GM19438 (cell line): ENCODE measurements around the gene ATP6V0A1.
"Not testable (repeated sequence)": the region's sequence is repeated elsewhere in the genome, so short reads cannot be mapped to it uniquely, and the experiment has no call there.

Experiments used
- ATAC-seq: cut with Tn5 transposase; IDR thresholded peaks from one replicate; pipeline ENCODE4 v1.9.1; 2021; ENCODE audit warnings: low read depth; ENCODE audit not compliant: unreplicated experiment

Gene ATP6V0A1

DNA sequence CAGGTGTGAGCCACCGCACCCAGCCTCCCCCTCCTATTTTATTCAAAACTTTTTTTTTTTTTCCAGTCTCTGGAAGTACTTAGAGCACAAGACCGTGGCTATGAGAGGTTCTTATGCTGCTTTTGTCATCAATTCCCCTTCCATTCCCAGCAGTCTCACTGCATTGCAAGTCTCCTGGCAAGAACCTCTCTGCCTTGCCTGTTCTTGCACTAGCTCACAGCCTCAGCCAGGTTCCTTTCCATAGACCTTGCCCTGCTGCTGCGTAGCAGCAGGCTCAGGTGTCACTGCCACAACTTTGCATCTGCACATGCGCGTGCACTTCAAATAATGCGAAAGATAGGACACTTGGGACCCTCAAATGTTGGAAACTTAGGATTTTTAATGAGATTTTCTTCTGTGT, 15.6 kb downstream of the ATP6V0A1 start:
- ATAC-seq = no peak

DNA sequence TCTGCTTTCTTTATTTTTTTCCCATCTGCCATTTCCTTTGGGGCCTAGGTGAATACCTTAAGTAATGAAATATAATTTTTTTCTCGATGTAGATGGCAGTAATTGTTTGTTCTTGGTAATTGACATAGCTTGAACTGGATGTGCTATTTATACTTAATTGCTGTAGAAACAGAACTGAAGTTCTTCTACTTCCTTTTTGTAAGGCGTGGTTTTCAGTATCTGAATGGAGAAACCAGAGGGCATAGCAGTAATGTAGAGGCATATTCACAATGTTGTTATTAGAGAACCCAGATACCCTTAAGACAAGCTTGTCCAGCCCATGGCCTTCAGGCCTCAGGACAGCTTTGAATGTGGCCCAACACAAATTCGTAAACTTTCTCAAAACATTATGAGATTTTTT, 16.4 kb downstream of the ATP6V0A1 start:
- ATAC-seq = no peak

DNA sequence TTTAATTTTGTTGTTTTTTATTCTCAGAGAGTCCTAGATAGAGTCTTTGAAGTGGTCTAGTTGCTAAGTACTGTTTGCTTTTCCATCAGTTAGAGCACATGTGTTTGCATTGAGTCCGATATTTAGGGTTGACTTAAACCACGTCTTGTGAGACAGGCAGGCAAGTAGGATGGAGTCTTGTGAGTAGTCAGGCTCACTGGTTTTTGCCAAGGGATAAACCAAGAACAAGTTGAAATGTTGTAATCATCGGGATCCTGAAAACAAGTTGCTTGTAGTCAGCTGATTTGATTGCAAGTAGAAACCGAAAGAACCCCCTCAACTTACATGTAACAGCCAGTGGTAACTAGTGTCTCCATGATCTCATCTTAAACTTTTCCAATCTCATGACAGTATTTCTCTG, 17.2 kb downstream of the ATP6V0A1 start:
- ATAC-seq = no peak

DNA sequence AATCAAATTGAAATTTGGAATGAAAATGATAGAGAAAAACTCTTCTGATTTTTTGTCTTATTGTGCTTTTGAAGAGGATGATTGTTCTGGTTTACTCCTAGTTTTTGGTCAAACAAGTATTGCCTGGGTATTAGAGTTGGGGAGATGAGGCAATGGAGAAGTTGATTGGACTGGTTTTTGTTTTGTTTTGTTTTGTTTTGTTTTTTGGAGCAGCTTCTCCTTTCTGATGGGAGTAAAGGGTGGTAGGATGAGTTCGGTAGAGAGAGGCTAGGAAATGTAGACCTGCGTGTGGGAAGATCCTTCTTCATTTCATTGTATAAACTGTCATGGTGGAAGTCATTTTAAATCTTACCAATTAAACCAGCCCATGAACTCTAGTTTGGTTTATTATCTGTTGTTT, 17.7 kb downstream of the ATP6V0A1 start:
- no peak for ATAC-seq

DNA sequence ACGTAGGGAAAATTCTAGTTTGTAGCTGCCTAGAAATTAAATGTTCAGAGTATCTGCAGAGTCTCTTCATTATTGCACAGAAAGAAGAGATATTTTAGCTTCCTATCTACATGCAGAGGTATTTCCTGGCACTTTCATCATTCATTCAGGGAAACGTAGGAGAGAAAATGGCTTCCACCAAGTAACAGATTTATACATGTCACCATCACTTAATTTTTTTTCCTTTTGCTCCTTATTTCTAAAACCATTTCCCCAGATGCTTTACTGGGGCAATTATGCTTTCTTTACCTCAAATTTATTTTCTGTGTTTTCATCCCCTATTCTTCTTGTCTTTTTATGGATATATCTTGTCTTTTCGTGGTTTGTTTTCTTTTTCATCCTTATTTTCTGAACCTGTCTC, 18.5 kb downstream of the ATP6V0A1 start:
- ATAC-seq = no peak

DNA sequence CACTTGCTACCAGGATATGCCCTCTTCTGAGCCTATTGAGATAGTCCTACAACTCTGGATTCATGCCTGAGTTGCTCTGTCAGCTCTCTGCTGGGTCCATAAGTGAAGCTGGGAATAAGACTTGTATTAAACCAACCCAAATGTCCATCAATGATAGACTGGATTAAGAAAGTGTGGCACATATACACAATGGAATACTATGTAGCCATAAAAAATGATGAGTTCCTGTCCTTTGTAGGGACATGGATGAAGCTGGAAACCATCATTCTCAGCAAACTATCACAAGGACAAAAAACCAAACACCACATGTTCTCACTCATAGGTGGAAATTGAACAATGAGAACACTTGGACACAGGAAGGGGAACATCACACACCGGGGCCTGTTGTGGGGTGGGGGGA, 19.1 kb downstream of the ATP6V0A1 start:
- not testable (repeated sequence) for ATAC-seq

DNA sequence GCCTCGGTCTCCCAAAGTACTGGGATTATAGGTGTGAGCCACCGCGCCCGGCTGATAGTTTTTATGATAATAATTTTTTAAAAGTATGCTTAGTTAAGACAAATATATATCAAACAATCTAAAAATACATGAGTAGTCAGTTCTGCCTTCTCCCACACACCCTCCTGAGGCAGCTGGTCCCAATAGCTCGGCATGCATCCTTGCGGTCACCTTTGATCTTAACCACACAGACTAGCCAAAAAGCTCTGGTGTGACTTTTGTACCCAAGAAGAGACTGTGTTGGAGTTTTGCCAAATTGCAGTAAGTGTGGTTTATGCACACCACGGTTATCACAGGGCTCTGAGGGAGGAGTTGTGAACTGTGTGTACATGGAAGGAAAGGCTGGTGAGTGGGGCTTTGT, 25.6 kb downstream of the ATP6V0A1 start:
- ATAC-seq = no peak

DNA sequence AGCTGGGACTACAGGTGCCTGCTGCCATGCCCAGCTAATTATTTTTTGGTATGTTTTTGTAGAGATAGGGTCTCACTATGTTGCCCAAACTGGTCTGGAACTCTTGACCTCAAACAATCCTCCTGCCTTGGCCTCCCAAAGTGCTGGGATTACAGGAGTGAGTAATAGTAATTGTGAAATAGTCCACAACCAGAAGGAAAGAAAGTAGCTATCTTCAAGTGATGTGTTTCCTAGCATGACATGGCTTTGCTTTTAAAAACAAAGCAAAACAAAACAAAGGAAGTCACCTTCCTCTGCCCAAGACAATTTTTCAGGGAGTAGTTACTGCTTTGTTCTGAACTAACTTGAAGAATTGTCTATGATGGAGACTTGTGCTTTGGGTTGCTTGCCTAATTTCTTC, 27.0 kb downstream of the ATP6V0A1 start:
- no peak for ATAC-seq

DNA sequence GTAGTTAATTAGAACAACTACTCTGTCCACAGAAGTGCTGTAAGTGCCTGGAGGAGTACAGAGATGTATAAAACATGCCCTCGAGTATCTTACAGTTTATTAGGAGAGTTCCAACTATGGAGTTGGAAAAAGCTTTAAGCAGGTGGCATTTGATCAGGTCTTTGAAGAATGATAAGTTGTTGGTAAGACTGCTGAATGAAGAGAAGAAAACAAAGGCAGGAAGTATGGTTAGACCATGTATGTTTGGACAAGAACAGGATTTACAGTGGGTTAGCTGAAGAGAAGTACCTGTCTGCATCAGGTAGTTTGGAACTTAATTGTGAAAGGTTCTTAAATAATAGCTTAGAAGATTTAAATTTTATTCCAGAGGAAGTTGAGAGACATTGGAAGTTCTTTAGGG, 29.4 kb downstream of the ATP6V0A1 start:
- no peak for ATAC-seq

DNA sequence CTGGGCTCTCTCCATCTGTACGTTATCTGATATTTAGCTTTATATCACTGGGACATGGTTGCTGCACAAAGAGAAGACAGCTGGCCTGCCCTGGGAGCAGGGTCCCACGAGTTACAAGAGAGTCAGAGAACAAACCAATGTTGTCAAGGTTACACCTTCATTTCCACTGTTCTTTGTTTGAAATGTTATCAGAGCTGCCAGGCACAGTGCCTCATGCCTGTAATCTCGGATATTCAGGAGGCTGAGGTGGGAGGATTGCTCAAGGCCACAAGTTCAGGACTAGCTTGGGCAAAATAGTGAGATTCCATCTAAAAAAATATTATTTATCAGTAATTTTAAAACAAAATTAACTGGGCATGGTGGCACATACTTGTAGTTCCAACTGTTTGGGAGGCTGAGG, 34.6 kb downstream of the ATP6V0A1 start:
- no peak for ATAC-seq

DNA sequence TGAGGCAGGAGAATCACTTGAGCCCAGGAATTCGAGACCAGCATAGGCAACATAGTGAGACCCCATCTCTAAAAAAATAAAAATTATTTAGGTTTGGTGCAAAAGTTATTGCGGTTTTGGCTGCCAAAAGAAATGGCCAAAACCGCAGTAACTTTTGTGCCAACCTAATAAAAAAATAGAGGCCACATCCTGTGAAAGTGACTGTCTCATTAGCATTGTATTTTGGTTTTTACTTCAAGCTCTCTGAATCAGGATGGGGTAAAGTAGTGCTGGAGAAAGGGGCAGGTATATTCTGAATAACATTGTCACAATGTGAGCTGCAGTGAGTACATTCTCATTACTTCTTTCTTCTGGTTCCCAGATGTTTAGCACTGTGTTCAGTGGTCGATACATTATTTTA, 36.0 kb downstream of the ATP6V0A1 start:
- ATAC-seq = no peak

DNA sequence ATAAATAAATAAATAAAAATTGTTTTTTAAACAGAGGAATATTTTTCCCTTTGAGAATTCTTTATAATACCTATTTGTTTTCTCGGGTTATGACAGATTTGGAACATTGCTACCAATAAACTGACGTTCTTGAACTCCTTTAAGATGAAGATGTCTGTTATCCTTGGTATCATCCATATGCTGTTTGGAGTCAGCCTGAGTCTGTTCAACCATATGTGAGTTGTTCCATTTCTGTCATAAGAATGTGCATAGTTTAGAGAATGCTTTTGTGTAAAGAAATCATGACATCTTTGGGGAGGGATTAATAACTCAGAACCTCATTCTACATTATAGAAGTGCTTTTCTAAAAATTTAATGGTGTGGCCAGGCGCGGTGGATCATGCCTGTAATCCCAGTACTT, 40.1 kb downstream of the ATP6V0A1 start:
- ATAC-seq = no peak

DNA sequence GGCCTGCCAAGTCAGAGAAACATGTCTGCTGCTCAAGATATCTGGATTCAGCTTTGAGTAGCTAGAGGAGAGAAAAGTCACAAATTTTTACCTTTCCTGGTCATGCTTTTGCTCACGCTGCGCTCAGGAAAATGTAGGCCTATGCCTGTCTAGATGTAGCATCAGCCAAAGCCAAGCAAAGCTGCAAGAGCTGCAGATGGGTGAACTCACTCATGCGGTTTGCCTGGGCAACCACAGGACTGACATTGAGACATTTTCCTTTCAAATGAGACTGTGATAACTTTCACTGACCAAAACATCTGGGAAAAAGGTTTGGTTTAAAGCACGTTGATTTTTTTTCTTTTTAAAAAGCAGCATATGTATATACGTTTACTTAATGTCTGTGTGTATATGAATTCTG, 43.4 kb downstream of the ATP6V0A1 start:
- no peak for ATAC-seq

DNA sequence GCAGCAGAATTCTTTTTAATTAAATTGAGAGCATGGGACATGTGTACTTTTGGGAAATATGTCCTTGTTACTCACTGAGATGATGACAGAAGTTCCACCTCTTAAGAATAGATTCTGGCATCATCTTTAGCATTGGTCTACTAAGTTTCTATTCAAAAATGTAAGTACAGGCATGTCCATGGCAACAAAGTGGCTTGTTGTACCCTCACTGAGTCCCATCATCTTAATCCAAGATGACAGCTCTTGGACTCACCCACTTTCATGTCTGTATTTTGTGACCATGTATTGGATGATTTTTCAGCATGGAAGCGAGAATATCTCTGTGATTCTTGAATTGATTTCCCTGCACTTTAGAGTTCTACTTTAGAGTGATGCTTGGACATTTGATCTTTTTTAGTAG, 44.2 kb downstream of the ATP6V0A1 start:
- ATAC-seq = no peak

DNA sequence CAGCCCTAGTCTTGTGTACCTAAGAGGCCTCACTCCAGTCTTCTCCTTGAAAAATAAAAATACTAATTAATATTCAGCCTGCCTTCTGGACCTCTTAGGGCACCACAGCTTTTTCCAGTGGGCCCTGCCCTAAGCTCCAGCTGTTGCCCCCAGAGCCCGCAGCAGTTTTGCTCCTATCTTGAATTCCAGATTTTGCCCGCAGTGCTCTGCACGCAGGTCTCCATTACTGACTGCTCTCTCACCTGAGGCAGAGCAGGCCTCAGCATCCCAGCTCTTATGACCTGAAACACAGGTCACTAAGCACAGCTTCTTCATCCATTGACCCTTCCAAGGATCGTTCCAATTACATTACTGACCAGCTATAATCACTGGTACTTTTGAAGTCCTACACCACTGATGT, 49.0 kb downstream of the ATP6V0A1 start:
- ATAC-seq = no peak

DNA sequence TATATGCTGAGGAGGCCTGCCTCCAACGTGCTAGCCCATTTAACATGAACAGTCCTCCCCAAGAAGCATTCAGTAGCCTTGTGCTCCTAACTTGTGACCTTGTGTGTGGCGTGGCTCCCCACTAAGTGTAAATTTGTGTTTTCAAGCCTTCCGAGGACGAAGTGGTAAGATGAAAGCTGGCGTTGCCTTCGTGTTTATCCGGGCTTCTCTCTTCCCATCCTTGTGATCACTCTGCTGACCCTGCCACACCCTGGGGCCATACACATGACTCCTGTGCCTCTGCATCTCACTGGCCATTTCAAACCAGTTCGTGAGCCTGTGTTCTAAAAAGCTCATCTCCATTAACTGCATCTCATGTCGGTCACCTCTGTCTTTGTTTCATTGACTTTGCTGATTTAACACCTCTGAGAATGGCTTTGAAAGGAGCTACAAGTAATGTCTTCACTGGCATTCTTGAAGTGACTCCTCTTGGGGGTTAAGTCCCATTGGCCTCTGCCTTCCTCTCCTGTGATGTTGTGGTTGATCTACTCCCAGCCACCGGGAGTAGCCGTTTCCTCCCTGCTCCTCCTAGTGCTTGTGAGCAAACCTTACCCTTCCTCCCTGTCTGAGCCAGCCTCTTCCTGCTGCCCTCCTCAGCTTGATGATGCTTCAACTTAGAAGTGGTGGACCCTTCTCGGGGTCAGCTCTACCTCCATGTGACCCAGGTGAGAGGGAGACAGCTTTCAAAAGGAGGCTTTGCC, 49.9 kb downstream of the ATP6V0A1 start:
- no peak for ATAC-seq

DNA sequence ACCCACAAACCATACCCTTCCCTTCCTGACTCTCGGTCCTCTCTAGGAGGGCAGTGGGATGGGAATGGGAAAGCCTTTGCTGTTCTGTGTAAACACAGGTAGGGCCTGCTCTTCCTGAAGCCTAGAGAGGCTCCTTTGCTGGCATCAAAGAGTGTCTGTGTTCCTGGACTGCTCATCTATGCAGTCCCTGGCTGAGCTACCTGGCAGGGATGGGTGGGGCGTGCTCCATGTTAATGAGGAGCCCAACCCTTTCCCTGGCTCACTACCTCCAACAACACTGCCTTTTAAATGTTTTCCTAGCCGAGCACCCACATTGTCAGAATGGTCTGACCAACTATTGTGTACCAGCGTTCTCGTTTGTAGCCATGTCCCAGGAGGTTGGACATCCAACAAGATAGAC, 50.7 kb downstream of the ATP6V0A1 start:
- no peak for ATAC-seq

DNA sequence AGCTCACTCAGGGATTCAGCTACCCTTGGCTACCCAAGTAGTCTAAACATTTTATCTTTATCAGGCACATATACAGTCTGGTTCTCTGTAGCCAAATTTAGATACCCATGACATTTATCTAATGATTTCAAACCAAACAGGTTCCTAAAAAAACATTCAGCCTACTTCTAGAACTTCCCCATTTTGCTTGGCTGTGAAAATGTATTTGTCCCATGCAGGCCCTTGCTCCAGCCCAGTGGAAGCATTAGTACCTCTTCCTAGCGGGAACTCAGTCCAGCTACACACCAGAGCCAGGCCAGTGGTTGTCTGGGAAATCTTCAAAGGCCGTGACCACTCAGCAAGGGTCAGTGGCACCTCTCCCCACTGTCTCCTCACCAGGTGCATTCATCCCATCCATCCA, 51.2 kb downstream of the ATP6V0A1 start:
- no peak for ATAC-seq

DNA sequence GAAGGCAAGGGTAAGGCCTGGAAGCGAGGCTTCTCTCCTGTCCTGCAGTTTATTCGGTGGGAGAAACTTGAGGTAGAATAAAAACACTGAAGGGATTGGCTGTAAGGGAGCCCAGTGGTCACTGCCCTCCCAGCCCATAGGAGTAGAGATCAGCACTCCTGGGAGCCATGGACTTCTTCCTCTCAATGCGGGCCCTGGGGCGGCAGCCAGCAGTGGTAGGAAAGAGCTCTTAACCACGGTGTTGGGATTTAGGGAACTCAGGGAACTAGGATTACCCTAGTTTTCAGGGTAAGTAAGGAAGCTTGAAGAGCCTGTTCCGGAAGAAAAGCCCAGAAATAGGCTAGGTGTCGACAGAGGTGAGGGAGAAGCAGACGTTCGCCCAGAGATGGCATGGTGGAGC, 53.6 kb downstream of the ATP6V0A1 start:
- no peak for ATAC-seq

DNA sequence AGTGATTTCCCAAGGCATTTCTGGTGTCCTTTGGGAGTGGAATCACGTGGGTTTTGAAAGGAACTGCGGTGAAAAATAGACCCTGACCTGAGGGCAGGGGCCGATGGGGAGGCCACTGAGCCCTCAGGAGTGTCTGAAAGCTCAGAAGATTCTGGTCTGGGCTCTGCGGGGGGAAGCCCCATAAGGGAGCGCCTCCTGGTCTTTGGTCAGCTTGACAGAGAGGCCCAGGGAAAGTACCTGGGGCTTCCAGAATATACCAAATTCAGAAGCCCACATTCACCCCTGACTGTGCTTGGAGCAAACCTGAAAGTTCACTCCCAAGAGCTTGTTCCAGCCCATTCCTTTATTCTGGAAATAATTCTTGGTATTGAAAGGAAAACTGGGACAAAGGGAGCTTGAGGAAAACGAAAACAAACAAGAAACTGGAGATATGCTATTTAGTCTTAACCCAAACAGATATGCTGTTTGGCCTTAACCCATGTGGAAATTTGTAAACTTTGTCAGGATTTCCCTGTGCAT, 54.1 kb downstream of the ATP6V0A1 start:
- no peak for ATAC-seq

DNA sequence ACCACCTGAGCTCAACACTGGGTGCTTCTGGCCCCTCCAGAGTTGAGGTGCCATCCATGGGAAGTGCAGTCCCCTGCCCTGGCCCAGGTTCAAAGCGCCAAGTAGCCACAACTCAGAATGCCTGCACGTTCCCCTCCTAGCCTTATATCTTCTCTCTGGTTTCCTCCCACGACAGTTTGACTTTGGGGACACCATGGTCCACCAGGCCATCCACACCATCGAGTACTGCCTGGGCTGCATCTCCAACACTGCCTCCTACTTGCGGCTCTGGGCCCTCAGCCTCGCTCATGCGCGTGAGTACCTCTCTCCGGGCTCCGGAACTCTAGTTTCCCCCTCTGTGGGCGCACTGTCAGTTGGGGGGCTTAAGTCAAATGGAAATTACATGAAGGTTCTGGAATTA, 55.0 kb downstream of the ATP6V0A1 start:
- ATAC-seq = no peak

DNA sequence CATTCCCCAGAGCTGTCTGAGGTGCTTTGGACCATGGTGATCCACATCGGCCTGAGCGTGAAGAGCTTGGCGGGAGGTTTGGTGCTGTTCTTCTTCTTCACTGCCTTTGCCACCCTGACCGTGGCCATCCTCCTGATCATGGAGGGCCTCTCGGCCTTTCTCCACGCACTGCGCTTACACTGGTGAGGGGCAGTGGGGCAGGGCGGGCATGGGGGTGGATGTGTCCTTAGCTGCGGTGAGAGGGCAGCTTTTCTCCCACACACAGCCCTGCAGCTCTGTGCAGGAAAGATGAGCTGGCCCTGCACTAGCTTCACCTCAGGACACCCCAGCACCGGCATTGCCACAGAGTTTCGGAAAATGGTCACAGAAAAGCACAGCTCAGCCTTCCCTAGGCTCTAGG, 55.6 kb downstream of the ATP6V0A1 start:
- ATAC-seq = no peak

DNA sequence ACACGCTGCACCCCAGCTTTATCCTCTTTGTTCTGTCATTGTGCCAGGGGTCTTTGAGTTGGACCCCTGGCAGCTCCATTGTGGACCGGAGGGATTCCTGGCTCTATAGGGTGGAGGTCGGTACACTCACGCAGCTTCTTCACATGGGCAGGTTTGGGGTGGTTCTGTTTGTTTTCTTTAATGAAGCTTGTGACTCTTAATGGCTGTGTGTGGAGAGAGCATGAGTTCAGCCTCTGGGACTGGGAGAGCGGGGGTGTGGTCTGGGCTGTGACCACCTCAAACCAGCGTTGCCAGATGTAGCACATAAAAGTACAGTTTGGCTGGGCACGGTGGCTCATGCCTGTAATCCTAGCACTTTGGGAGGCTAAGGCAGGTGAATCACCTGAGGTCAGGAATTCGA, 56.2 kb downstream of the ATP6V0A1 start:
- no peak for ATAC-seq
